Stimulated activated CD8-positive, alpha-beta memory T cell treated with anti-CD3 and anti-CD28 coated beads, Interleukin-12 subunit alpha, Interleukin-12 subunit beta, amount 100 ng/mL, for 1 hour (primary cell): Measurements from ENCODE around the gene DGKG.

ENCODE experiments used
- DNase-seq: peaks from one replicate; pipeline ENCODE4 v3.0.0-alpha.2; 2020; ENCODE audit warnings: low read depth

Gene DGKG

DNA sequence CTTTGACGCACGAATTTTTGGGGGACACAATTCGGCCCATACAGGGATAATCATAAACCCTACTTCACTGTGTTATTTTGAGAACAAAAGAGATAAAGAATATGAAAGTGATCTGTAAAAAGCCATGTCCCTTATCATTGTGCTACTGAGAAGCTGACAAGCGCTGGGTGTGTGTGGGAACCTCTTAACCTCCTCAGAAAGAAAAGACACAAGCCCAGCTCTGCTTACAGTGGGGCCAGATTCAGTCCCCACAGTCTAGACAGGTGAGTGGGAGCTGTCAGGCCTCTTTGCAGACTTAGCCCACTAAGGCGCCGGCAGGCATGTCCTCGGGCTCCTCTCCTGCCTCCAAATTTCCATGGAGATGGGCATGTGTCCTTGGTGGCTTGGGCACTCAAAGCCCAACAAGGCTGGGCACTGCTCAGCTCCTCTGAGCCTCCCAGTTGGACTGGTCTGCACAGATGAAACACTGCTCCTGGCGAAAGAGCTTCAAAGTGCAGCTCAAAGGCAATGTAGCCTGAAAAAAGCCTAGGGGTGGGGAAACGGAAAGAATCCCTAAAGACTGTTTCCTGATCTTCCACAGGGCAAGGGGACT lies 188.7 kb downstream of the DGKG start:
- no peak for DNase-seq

DNA sequence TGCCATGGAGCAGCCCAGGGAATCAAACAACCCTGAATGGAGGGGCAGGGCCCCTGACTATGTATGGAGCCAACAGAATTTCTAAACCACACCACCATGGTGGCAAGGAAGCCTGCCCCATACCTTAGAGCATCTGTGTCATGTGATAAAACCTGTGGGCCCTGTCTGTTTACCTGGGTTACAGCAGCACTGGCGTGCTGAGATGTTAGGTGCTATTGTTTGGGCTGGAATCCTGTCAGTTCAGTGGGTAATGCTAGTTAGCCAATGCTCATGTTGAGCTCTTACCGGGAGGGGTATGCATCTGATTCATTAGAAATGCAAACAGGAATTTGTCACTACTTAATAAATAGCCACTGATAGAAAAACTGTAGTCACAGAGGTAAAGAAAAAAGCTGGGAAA lies 189.7 kb downstream of the DGKG start:
- no peak for DNase-seq

DNA sequence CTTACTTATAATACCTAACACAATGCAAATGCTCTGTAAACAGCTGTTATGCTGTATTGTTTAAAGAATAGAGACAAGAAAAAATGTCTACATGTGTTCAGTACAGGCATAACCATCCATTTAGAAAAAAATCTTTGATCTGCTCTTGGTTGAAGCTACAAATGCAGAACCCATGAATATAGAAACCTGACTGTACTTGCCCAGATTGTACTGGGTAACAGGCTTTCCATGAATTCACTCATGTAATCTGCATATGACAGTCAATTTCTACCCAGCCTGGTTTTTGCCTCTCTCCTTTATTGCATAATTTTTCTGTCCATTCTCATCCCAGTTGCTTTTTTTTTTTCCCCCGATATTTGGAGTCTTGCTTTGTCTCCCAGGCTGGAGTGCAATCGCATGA lies 190.5 kb downstream of the DGKG start:
- no peak for DNase-seq

DNA sequence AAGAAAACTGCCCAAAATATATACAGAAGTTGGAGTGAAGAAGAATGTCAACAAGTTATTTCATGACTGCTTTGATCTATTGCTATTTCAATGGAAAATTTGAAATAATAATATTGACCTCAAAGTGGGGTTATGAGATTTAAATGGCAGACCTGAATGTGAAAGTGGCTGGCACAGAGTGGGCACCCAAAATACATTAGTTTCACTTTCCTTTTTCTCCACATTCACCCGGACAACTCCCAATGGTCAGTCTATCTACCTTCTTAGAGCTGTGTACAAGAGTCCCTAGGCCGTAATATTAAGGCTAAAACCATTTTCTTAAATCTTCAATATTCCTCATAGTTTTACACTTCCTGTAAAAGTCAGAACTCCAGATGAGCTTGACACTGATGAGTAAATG lies 191.5 kb downstream of the DGKG start:
- DNase-seq, result no peak

DNA sequence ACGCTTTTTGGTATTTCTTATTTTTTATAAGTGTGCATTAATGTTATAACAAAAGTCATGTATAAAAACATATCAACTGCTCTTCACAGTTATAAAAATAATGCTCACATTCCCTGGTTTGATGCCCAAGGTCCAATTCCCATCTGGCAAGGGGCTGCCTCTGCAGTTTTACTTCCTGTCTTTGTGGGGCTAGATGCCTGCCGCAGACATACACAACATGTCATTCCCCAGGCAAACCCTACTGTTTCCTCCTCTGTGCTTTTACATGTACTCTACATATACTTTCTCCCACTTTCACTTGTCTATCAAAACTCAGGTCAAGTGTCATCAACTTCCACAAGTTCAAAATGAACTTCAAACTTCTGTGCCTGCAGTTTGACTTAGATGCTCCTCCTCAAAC lies 192.7 kb downstream of the DGKG start:
- DNase-seq, result no peak

DNA sequence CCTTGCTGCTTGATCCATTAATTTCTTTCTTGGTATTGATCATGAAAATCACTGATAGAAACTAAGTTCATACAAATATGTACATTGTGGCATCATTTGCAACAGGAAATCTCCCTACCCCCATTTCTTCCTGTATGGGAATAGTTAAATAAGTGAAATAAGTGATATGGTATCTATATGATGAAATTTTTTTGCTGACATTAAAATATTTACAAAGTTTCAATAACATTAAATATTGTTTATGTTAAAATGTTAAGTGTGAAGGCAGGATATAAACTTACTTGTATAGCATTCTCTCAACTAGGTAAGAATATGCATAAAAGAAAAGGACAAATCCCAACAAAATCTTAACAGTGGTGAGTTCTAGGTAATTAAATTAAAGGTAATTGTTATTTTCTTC lies 193.1 kb downstream of the DGKG start:
- DNase-seq, result no peak

DNA sequence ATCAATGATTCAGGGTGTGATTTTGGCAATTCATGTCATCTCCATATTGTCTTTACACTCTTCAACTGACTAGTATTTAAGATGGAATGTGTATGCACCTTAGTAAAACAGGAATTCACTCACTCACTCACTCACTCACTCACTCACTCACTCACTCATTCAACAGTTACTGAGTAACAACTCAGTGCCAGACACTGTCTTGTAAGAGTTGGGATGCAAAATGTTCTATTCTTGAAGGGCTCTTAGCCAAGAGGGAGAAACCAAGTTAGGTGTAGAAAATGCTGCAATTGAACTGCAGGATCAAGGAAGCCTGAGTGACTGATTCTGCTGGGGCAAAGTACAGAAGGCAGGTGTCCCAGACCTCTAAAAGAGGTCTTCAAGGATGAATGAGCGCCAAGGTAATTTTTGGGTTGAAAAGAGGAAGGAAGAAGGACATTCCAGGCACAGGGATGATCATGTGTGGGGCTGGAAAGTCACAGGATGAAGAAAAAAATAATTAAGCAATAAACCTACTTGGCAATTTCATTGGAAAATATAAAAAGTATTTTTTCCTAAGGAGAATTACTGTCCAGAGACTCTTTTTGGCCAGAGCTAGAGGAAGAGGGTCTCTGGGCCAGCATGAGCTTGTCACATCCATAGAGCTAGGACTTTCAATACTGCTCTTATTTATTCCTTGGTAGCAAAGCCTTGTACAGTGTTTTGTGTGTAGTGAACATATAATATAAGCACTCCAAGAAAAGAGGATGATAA lies 194.2 kb downstream of the DGKG start:
- DNase-seq, result no peak

DNA sequence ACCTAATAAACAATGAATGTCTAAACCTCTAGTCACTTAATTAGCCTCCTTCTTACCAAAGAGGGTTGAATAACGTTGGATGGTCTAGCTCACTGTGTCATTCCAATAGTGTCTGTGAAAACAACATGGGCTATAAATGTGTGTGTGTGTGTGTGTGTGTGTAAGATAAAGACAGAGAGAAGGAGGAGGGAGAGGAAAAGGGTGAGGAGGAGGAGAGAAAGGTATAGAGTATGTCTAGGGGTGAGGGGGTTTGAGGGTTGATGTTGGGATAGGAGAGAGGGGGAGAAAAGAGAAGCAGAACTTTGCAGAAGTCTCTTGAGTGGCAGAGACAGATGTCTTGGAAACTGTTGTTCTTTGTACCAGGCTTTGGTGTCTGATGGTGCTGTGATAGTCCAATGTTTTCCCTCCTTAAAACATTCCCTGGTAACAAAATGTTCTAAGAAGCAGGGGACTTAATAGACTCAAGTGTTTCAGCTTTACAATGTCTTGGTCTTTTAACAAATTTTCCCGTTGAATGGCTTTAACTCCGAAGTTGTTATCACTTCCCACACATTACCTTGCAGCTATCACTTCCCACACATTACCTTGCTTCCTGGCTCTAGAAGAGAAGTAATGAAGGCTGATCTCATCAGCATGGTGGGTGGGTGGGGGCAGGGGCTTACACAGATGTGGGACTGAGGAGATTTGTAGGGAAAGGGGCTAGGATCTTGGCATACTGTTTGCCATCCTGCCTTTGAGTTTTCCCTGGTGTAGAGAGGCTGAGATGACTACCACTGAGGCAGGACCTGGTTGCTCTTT lies 195.3 kb downstream of the DGKG start:
- DNase-seq, result no peak

DNA sequence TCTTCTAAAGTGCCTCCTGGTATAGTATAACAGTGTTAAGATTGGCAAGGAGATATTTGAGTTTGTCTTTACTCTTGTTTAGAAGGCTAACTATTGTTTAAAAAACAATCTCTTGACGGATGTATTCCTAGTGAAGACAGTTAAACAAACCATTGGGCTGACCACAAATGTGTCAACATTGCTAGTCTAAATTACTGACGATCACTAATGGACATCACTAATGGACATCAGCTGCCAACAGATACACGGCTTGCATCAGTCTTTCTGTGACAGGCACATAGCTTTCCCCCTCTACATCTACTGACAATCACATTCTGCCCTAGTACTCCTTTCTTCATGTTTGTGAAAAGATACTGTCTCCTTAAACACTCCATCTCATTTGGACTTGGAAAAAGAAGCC lies 196.0 kb downstream of the DGKG start:
- no peak for DNase-seq

DNA sequence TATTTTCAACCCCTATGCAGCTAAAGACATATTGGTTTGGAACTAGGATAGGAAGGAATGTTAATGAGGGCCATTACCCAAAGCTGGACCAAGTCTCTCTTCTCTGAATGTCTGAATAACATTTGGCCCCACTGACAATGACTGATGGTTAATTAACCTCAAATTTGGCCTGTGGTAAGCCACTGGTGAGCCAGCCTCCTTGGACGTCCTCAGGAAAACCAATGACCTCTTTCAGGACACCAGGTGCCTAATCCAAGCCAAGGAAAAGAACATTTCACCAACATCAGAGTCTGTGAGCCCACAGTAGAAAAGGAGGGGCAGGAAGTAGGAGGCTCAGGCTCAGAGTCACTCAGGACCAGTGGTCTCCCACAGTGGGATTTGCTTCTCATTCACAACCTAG lies 196.7 kb downstream of the DGKG start:
- DNase-seq, result no peak

DNA sequence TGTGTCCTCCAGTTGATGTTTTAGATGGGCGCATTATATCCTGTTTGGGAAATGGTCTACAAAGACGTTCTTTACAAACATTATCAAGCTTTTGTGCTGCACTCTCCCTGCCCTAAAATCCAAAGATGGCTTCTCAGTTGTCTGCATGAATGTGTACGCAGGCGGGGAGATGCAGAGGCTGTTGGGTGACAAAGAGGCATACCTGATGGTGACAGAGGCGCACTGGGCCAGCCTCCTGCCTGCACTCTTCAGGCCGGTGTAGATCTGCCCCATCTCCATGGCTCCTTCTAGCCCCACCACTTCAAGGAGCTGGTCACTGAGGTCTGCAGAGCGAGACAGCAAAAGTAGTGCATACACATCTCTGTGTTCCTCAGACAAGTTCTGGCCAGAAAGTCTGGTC lies 197.3 kb downstream of the DGKG start:
- no peak for DNase-seq

DNA sequence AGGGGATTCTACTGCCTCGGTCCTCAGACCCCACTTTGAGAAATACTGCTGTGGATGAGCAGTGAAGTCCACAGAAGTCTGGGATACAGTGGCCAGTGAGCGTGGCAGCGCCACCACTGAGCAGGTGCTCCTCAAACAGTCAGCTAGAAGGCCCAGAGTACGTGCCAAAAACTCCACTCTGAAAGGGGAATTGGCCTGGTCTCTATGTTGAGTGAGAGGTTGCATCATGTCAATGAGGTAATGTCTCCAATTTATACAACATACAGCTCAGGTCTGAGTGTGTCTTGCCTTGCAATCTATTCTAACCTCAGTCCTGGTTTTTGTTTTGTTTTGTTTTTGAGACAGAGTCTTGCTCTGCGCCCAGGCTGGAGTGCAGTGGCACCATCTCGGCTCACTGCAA lies 199.8 kb downstream of the DGKG start:
- no peak for DNase-seq

DNA sequence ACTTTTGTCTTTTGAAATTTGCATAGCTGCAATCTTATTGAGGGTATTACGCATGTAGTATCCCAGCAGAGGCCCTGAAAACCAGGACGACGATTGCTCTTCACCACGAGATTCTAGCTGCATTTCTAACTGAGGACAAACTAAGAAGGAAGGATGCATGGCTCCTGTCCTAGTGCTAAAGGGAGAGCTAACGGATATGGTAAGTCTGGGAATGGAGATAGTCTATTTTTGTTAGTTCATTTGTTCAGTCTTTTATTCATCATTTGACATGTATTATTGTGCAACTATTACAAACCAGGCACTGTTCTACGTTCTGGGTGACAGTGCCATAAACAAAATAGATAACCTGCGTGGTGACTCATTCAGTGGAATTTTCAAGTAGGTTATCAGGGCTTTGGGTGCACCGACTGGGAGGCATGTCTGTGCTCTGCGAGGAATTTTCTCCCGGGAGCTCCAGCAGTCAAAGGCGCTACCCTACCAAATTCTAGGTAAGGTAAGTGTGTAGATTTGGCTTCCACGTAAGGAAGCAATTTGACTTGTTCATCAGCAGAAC lies 201.3 kb downstream of the DGKG start:
- no peak for DNase-seq

DNA sequence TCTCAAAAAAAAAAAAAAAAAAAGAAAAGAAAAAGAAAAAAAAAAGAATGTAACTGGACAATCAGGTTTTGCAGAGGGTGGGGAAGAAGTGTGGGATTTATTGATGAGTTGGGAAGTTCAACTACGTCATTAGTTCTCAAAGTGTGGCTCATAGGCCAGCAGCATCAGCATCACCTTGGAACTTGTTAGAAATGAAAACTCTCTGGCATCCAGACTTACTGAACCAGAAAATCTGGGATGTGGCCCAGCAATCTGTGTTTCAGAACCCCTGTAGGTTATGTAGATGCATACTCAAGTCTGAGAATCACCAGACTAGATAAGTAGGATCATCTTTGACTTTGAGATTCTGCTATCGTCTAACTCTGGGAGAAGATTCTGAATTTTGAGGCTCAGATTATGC lies 207.4 kb downstream of the DGKG start:
- no peak for DNase-seq

DNA sequence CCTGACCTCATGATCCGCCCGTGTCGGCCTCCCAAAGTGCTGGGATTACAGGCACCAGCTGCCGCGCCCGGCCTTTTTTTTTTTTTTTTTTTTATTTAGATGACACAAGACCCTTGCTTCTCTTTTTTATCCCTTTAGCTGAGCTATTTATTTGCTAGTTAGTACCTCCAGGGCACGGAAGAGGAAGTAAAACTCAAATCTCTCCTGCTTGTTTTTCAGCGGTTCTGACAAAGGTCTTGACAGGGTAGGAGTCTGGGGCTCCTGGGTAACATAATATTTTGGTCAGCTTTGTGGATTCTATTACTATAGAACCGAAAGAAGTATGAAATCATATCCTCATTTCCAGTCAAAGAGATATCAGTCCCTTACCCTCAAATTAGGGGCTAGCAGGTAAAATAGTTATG lies 209.1 kb downstream of the DGKG start:
- DNase-seq, result no peak

DNA sequence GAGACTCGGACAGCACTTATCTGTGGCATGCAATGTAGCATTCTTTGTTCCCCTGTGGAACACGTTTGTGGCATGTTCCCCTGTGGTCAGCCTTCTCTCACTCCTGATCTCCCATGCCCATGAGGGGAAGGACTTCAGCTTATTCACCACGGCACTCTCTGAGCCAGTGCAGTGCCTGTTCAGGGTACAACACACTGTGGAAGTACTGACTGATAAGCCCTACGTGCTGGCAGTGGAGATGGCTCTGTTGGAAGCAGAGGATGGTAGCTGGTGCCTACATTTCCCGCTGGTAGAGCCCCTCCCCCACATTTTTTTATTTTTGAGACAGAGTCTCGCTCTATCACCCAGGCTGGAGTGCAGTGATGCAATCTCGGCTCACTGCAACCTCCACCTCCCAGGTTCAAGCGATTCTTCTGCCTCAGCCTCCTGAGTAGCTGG lies 209.7 kb downstream of the DGKG start:
- DNase-seq, result no peak

DNA sequence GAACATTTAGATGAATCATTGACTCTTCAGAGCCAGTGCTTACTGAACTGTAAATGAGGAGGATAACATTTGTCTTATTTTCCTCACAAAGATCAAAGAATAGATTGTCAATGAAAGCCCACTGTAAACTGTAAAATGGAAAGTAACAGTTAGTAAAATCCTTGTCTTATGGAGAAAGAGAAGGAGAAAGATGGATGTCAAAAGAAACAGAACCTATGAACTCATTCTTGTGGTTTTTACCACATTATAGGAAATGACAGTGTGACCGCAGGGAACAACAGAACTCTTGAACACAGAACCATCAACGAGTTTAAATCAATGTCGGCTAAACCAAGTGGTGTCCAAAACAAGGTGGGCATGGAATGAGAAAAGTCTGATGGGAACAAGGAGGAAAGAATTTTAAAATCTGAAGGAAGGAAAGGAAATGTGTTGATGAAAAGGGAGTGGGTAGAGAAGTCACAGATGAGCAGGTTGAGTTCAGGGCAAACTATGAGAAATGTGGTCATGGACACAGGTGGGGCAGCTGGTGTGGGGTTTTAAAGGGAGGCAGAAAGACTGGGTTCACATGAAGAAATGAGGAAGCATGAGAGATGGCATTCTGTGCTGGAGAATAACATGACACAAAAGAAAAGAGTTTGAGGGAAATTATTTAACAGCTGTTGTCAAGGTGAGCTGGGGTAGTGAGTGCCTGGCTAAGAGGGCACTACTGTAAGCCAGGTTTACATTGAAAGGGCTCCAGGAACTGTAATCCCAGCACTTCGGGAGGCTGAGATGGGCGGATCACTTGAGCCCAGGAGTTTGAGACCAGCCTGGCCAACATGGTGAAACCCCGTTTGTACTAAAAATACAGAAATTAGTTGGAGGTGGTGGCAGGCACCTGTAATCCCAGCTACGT lies 210.7 kb downstream of the DGKG start:
- DNase-seq, result no peak

DNA sequence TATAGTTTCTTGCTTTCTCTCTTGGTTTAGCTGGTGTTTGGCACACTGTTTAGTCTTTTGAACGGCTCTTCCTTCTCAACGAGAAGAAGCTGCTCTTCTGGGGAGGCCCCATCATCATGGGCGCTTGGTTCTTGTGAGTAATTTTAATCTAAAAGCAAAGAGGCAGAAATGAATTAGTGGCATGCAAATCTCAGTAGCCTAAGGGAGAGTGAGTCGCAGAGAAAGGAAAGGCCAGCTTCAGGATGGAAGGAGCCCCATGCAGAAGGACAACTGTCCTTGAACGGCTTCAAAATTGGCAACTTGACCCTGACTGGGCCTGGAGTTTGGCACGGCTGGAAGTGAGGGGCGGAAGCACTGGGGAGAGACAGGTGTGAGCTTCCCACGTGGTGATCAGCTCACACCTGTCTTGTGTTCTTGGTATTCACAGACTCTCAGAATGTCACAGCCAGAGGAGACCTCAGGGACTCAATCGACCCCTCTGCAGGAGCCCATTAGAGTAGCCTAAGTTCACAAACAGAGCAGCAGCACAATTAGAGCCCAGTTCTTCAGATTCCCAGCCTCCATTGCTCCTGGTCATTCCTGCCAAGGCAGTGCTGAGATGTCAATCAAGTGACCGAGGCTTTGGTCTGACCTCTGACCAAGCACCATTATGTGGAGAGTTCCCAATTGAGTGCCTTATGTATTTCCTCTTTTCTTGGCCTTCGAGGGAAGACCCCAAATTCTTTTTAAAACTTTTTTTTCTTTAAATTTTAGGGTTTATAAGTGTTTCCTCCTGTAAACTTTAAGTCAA lies 211.8 kb downstream of the DGKG start:
- DNase-seq, result no peak

DNA sequence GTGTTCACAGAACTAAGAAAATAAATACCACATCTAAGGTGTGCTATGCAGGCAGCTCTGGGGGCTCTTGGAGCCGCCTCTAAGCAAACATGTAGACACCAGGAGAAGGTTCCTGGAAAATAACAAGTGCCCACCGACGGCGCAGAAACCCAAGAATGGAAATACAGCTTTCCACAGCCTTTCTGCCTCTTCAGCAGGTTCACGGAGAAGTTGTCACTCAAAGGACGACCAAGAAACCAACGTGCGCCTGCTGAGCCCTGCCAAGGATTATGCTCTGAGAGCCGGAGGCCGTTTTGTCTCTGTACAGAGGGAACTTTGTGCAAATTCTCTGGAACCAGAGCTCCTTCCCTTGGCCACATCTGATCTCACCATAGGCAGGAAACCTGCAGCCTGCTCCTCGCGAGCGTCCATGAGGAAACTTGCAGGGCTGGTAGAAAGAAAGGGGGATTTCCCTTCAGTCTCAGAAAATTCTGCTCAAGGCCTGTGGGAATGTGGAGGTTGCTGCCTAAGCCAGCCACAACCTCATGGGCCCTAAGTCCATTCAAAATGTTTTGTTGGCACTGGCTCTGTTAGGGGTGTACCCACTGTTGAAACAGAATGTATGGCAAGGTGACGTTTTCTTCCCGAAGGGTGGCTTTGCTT lies 212.6 kb downstream of the DGKG start:
- no peak for DNase-seq

DNA sequence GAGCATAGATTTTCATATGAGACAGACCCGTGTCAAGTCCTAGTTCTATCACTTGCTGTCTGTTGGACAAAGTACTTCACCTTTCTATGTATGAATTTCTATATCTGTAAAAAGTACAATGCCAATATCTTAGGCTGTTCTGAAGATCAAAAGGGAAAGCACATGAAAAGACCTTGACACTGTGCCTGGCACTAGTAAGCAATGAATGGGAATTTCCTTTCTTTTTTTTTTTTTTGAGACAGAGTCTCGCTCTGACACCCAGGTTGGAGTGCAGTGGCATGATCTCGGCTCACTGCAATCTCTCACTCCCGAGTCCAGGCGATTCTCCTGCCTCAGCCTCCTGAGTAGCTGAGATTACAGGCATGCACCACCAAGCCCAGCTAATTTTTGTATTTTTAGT lies 217.8 kb downstream of the DGKG start:
- no peak for DNase-seq

DNA sequence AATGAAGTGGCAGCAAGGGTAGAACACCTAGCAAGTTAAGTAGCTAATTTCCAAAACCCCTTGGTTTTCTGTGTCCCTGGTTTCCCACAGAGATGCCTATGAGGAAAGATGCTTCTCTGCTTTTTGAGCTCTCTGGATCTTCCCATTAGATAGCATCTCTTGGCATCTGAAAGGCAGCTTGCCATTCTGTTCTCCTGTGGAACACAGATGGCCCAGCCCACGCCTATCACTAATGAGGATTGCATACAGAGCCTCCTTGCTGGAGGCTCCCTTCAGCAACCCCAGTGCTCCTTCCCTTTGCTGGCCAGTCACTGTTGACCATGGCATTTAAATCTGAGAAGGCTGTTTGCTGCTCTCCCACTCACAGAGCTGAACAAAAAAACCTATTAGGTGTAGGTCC lies 218.8 kb downstream of the DGKG start:
- DNase-seq, result no peak
